HEK293 (cell line): Measurements from ENCODE around the gene ADH4.

Experiments used
- CTCF ChIA-PET: fragments of 350-600 bp; formaldehyde crosslinking; extraction: SDS; loops from one replicate; lab custom pipeline; 2021; ENCODE audit warnings: antibody characterized with exemption; lab: Yijun Ruan, JAX
- POLR2A ChIA-PET: fragments of 300-600 bp; formaldehyde crosslinking; extraction: SDS; loops from one replicate; lab custom pipeline; 2020; ENCODE audit warnings: antibody characterized with exemption, inconsistent platforms; lab: Yijun Ruan, JAX
- H3K27ac ChIP-seq: fragments of 200-500 bp; sonication (Bioruptor generic); 2 replicates; pipeline ENCODE4 v1.5.1; 2014; ENCODE audit warnings: low read depth, low read length, control low read depth, inconsistent platforms; ENCODE audit errors: extremely low read depth
- H3K36me3 ChIP-seq, 2 experiments: fragments of 200-500 bp in 1 of 2; sonication (Bioruptor generic) in 1 of 2; 1 replicate in 1 of 2; 2 replicates in 1 of 2; pipeline ENCODE4 v1.5.1; 2014 to 2017; ENCODE audit warnings: inconsistent platforms in 2 of 2, low read length in 2 of 2; ENCODE audit not compliant: control insufficient read depth in 2 of 2, insufficient read depth in 1 of 2
- H3K4me1 ChIP-seq: fragments of 200-500 bp; sonication (Bioruptor generic); 2 replicates; pipeline ENCODE4 v1.5.1; 2014; ENCODE audit warnings: mild to moderate bottlenecking, low read length, inconsistent platforms; ENCODE audit not compliant: control insufficient read depth, insufficient read depth
- H3K4me3 ChIP-seq: 2 replicates; pipeline ENCODE4 v1.5.1; 2011; ENCODE audit warnings: low read depth, mild to moderate bottlenecking, control low read depth, low read length, moderate library complexity
- H3K9me3 ChIP-seq: fragments of 200-500 bp; sonication (Bioruptor generic); 2 replicates; pipeline ENCODE4 v1.5.1; 2014; ENCODE audit warnings: low read depth, low read length, inconsistent platforms; ENCODE audit not compliant: control insufficient read depth, insufficient read depth
- BCL11B ChIP-seq: fragments of 450-650 bp; formaldehyde crosslinking; IDR thresholded peaks from 2 replicates; pipeline ENCODE4 v1.5.1; 2016; ENCODE audit warnings: low read depth, missing biosample characterization, missing genetic modification characterization
- GLI2 ChIP-seq: fragments of 450-650 bp; formaldehyde crosslinking; IDR thresholded peaks from 2 replicates; pipeline ENCODE4; 2017; ENCODE audit warnings: missing biosample characterization, missing genetic modification characterization, low read depth, borderline replicate concordance
- HOXC10 ChIP-seq: sonication (generic); formaldehyde crosslinking; IDR thresholded peaks from 2 replicates; pipeline ENCODE4 v1.8.1; 2023; ENCODE audit warnings: mild to moderate bottlenecking, missing genetic modification reagents
- KLF8 ChIP-seq: fragments of 450-650 bp; formaldehyde crosslinking; IDR thresholded peaks from 2 replicates; pipeline ENCODE4 v1.5.1; 2016; ENCODE audit warnings: missing biosample characterization, missing genetic modification characterization
- SETDB1 ChIP-seq: IDR thresholded peaks from one replicate; pipeline ENCODE4 v1.6.1; 2017; ENCODE audit warnings: mild to moderate bottlenecking, low read length, moderate library complexity, mixed read lengths; ENCODE audit not compliant: insufficient read length
- TCF7L2 ChIP-seq: IDR thresholded peaks from 2 replicates; pipeline ENCODE4 v1.6.1; 2011; ENCODE audit warnings: low read depth, mild to moderate bottlenecking, inconsistent platforms, low read length, moderate library complexity, borderline replicate concordance
- YY1 ChIP-seq: fragments of 450-650 bp; formaldehyde crosslinking; IDR thresholded peaks from 2 replicates; pipeline ENCODE4 v1.5.1; 2018; ENCODE audit warnings: missing biosample characterization, missing genetic modification characterization
- YY2 ChIP-seq: fragments of 450-650 bp; formaldehyde crosslinking; IDR thresholded peaks from 2 replicates; pipeline ENCODE4 v1.5.1; 2016; ENCODE audit warnings: missing biosample characterization, missing genetic modification characterization
- ZBTB1 ChIP-seq: fragments of 450-650 bp; formaldehyde crosslinking; IDR thresholded peaks from 2 replicates; pipeline ENCODE4 v1.5.1; 2016; ENCODE audit warnings: missing biosample characterization, missing genetic modification characterization
- ZBTB21 ChIP-seq: fragments of 450-650 bp; formaldehyde crosslinking; IDR thresholded peaks from 2 replicates; pipeline ENCODE4 v1.5.1; 2017; ENCODE audit warnings: missing biosample characterization, missing genetic modification characterization
- ZFP37 ChIP-seq: fragments of 450-650 bp; formaldehyde crosslinking; IDR thresholded peaks from 2 replicates; pipeline ENCODE4 v1.5.1; 2016; ENCODE audit warnings: missing biosample characterization, missing genetic modification characterization
- ZFP41 ChIP-seq: fragments of 450-650 bp; formaldehyde crosslinking; IDR thresholded peaks from 2 replicates; pipeline ENCODE4 v1.5.1; 2016; ENCODE audit warnings: missing biosample characterization, missing genetic modification characterization, borderline replicate concordance
- ZNF121 ChIP-seq: fragments of 450-650 bp; formaldehyde crosslinking; IDR thresholded peaks from 2 replicates; pipeline ENCODE4 v1.5.1; 2016; ENCODE audit warnings: missing biosample characterization, missing genetic modification characterization
- ZNF16 ChIP-seq: fragments of 450-650 bp; formaldehyde crosslinking; IDR thresholded peaks from 2 replicates; pipeline ENCODE4 v1.5.1; 2016; ENCODE audit warnings: low read depth, missing biosample characterization, missing genetic modification characterization
- ZNF211 ChIP-seq: fragments of 450-650 bp; formaldehyde crosslinking; IDR thresholded peaks from 2 replicates; pipeline ENCODE4 v1.5.1; 2016; ENCODE audit warnings: low read depth, missing biosample characterization, missing genetic modification characterization
- ZNF24 ChIP-seq: fragments of 450-650 bp; formaldehyde crosslinking; IDR thresholded peaks from 2 replicates; pipeline ENCODE4 v1.5.1; 2016; ENCODE audit warnings: missing biosample characterization, missing genetic modification characterization
- ZNF292 ChIP-seq: fragments of 450-650 bp; formaldehyde crosslinking; IDR thresholded peaks from 2 replicates; pipeline ENCODE4 v1.5.1; 2016; ENCODE audit warnings: low read depth, missing biosample characterization, missing genetic modification characterization, borderline replicate concordance
- ZNF366 ChIP-seq: fragments of 450-650 bp; formaldehyde crosslinking; conservative IDR thresholded peaks from 2 replicates; pipeline ENCODE4 v1.5.1; 2016; ENCODE audit warnings: missing biosample characterization, missing genetic modification characterization
- ZNF521 ChIP-seq: fragments of 450-650 bp; formaldehyde crosslinking; IDR thresholded peaks from 2 replicates; pipeline ENCODE4 v1.5.1; 2017; ENCODE audit warnings: missing biosample characterization, mild to moderate bottlenecking, missing genetic modification characterization
- ZNF585B ChIP-seq: fragments of 450-650 bp; formaldehyde crosslinking; IDR thresholded peaks from 2 replicates; pipeline ENCODE4 v1.5.1; 2016; ENCODE audit warnings: missing biosample characterization, missing genetic modification characterization
- ZNF621 ChIP-seq: fragments of 450-650 bp; formaldehyde crosslinking; IDR thresholded peaks from 2 replicates; pipeline ENCODE4 v1.5.1; 2017; ENCODE audit warnings: missing biosample characterization, missing genetic modification characterization
- ZNF654 ChIP-seq: fragments of 450-650 bp; formaldehyde crosslinking; IDR thresholded peaks from 2 replicates; pipeline ENCODE4 v1.5.1; 2016; ENCODE audit warnings: low read depth, missing biosample characterization, missing genetic modification characterization
- ZNF670 ChIP-seq: fragments of 450-650 bp; formaldehyde crosslinking; IDR thresholded peaks from 2 replicates; pipeline ENCODE4 v1.5.1; 2016; ENCODE audit warnings: missing biosample characterization, missing genetic modification characterization, low read depth
- ZNF768 ChIP-seq: fragments of 450-650 bp; formaldehyde crosslinking; IDR thresholded peaks from 2 replicates; pipeline ENCODE4 v1.5.1; 2018; ENCODE audit warnings: missing biosample characterization, mild to moderate bottlenecking, missing genetic modification characterization
- ZNF791 ChIP-seq: fragments of 450-650 bp; formaldehyde crosslinking; IDR thresholded peaks from 2 replicates; pipeline ENCODE4 v1.5.1; 2016; ENCODE audit warnings: missing biosample characterization, missing genetic modification characterization
- ZNF843 ChIP-seq: fragments of 450-650 bp; formaldehyde crosslinking; IDR thresholded peaks from 2 replicates; pipeline ENCODE4 v1.5.1; 2016; ENCODE audit warnings: missing biosample characterization, missing genetic modification characterization
- TF ChIP-seq, protein P1 (sequence below): fragments of 450-650 bp; formaldehyde crosslinking; IDR thresholded peaks from 2 replicates; pipeline ENCODE4 v1.5.1; 2016; ENCODE audit warnings: missing biosample characterization, missing genetic modification characterization
- TF ChIP-seq, protein P2 (sequence below): fragments of 450-650 bp; formaldehyde crosslinking; IDR thresholded peaks from 2 replicates; pipeline ENCODE4 v1.5.1; 2016; ENCODE audit warnings: missing biosample characterization, missing genetic modification characterization
- TF ChIP-seq, protein P3 (sequence below): fragments of 450-650 bp; formaldehyde crosslinking; IDR thresholded peaks from 2 replicates; pipeline ENCODE4 v1.5.1; 2016; ENCODE audit warnings: missing biosample characterization, missing genetic modification characterization

Gene ADH4

DNA sequence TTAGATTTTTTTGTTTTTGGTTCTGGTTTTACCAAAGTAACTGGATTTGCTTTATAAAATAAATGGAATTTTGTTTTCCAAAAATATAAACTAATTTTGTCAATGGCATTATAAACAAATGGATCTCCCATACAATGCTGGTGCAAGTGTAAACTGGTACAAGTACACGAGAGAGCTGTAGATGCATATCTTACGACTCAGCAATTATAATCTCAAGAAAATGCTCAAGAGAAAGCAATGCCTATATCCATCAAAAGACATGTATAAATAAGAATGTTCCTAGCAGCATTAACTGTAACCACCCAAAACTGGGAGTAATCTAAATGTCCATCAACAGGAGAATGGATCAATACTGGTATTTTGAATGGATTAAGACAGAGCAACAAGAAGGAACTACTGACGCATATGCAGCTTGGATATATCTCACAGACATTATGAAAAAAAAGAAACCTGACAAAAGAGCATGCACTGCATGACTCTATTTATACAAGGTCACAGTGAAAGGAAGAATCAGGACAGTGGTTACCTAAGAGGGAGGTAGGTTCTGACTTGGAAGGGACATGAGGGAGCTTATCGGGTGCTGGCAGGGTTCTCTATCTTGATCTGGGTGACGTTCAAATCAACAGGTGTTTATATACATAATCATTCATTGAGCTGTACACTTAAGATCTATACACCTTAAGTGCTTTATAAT lies 65.0 kb downstream of the ADH4 start:
- CTCF ChIA-PET = no interaction called here
- POLR2A ChIA-PET = no interaction called here
- H3K36me3 ChIP-seq = peaks cover 14 to 98% of the 10 kb centered on the region in 2 experiments
- H3K9me3 ChIP-seq = no peaks in the 10 kb centered on the region
- TF ChIP-seq ZNF791 = no peak
- no peak for TF ChIP-seq ZNF621 (tag by site-specific recombination)
- TF ChIP-seq ZBTB1 (tag by site-specific recombination) = no peak
- TF ChIP-seq YY1 = no peak
- no peak for TF ChIP-seq ZFP41 (tag by site-specific recombination)
- no peak for TF ChIP-seq ZNF292 (tag by site-specific recombination)
- no peak for TF ChIP-seq HOXC10 (CRISPR knock-in tag)
- no peak for TF ChIP-seq ZBTB21 (tag by site-specific recombination)
- TF ChIP-seq, all 188 proteins: peak for 0
- Histone ChIP-seq H3K27ac (no peak overlapping the region), H3K4me3 (no peak overlapping the region), H3K4me1 (no peaks in the 10 kb centered on the region)

DNA sequence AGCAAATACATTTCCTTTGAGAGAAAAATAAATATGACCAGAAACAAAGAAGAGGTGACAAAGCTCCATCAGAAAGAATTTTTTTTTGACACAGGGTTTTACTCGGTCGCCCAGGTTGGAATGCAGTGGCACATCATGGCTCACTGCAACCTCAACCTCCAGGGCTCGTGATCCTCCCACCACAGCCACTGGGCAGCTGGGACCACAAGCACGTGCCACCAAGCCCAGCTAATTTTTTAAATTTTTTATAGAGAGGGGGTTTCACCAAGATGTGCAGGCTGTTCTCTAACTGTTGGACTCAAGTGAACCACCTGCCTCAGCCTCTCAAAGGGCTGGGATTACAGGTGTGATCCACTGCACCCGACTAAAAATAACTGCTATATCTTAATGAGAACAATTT lies 65.8 kb downstream of the ADH4 start:
- no peak overlapping the region for H3K27ac ChIP-seq
- TF ChIP-seq BCL11B (tag by site-specific recombination) = no peak
- no peak for TF ChIP-seq ZNF768 (tag by site-specific recombination)
- TF ChIP-seq YY1 = no peak
- no peak for TF ChIP-seq KLF8 (tag by site-specific recombination)
- TF ChIP-seq ZBTB21 (tag by site-specific recombination) = no peak
- TF ChIP-seq ZNF211 (tag by site-specific recombination) = no peak
- no peak for TF ChIP-seq SETDB1
- TF ChIP-seq ZNF24 (tag by site-specific recombination) = no peak
- no peak for TF ChIP-seq ZNF121 (tag by site-specific recombination)
- TF ChIP-seq ZNF521 = no peak
- TF ChIP-seq ZNF16 = no peak
- TF ChIP-seq ZNF366 (tag by site-specific recombination) = no peak
- no peak overlapping the region for H3K4me3 ChIP-seq
- H3K4me1 ChIP-seq = no peaks in the 10 kb centered on the region
- peaks cover 12 to 98% of the 10 kb centered on the region in 2 experiments for H3K36me3 ChIP-seq
- H3K9me3 ChIP-seq = no peaks in the 10 kb centered on the region
- ChIA-PET POLR2A (no interaction called here), CTCF (interaction anchor here (0.6 kb wide), 1 partner anchor 383 kb away, joined by 3 read pairs; no protein-coding TSS in a partner anchor)

DNA sequence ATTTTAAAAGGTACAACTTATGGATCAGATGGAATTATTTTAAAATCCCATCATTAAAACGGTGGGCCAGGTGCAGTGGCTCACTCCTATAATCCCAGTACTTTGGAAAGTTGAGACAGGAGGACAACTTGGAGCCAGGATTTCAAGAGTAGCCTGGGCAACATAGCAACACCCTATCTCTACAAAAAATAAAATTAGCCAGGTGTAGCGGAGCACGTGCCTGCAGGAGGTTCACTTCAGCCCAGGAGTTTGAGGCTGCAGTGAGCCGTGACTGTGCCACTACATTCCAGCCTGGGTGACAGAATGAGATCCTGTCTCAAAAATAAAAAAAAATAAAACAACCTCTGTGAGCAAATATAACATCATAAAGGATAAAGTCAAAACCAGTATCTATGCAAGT lies 66.9 kb downstream of the ADH4 start:
- Histone ChIP-seq H3K9me3 (no peaks in the 10 kb centered on the region), H3K4me3 (no peak overlapping the region), H3K27ac (no peak overlapping the region), H3K4me1 (no peaks in the 10 kb centered on the region), H3K36me3 (peaks cover 10 to 98% of the 10 kb centered on the region in 2 experiments)
- POLR2A ChIA-PET = no interaction called here
- CTCF ChIA-PET = no interaction called here
- TF ChIP-seq ZNF843 (tag by site-specific recombination) (no peak), ZNF654 (tag by site-specific recombination) (no peak), ZNF670 (tag by site-specific recombination) (no peak), ZFP37 (tag by site-specific recombination) (no peak), ZNF585B (tag by site-specific recombination) (no peak), GLI2 (tag by site-specific recombination) (no peak), TCF7L2 (no peak), YY2 (tag by site-specific recombination) (no peak), ZBTB21 (tag by site-specific recombination) (no peak)
- TF ChIP-seq, protein P1, sequence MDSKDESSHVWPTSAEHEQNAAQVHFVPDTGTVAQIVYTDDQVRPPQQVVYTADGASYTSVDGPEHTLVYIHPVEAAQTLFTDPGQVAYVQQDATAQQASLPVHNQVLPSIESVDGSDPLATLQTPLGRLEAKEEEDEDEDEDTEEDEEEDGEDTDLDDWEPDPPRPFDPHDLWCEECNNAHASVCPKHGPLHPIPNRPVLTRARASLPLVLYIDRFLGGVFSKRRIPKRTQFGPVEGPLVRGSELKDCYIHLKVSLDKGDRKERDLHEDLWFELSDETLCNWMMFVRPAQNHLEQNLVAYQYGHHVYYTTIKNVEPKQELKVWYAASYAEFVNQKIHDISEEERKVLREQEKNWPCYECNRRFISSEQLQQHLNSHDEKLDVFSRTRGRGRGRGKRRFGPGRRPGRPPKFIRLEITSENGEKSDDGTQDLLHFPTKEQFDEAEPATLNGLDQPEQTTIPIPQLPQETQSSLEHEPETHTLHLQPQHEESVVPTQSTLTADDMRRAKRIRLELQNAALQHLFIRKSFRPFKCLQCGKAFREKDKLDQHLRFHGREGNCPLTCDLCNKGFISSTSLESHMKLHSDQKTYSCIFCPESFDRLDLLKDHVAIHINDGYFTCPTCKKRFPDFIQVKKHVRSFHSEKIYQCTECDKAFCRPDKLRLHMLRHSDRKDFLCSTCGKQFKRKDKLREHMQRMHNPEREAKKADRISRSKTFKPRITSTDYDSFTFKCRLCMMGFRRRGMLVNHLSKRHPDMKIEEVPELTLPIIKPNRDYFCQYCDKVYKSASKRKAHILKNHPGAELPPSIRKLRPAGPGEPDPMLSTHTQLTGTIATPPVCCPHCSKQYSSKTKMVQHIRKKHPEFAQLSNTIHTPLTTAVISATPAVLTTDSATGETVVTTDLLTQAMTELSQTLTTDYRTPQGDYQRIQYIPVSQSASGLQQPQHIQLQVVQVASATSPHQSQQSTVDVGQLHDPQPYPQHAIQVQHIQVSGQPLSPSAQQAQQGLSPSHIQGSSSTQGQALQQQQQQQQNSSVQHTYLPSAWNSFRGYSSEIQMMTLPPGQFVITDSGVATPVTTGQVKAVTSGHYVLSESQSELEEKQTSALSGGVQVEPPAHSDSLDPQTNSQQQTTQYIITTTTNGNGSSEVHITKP (tag by site-specific recombination) = no peak
- TF ChIP-seq, protein P2, sequence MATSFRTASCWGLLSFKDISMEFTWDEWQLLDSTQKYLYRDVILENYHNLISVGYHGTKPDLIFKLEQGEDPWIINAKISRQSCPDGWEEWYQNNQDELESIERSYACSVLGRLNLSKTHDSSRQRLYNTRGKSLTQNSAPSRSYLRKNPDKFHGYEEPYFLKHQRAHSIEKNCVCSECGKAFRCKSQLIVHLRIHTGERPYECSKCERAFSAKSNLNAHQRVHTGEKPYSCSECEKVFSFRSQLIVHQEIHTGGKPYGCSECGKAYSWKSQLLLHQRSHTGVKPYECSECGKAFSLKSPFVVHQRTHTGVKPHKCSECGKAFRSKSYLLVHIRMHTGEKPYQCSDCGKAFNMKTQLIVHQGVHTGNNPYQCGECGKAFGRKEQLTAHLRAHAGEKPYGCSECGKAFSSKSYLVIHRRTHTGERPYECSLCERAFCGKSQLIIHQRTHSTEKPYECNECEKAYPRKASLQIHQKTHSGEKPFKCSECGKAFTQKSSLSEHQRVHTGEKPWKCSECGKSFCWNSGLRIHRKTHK (tag by site-specific recombination) = no peak
- TF ChIP-seq, protein P3, sequence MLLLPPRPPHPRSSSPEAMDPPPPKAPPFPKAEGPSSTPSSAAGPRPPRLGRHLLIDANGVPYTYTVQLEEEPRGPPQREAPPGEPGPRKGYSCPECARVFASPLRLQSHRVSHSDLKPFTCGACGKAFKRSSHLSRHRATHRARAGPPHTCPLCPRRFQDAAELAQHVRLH = no peak
